Central memory CD8-positive, alpha-beta T cell (primary cell): ENCODE data around the gene OR1D5.
A peak's percentile ranks its signal among the peaks of the same experiment; 100 is the strongest.

Experiments used
- ATAC-seq: fragments of 150-1000 bp; cut with Tn5 transposase; replicated peaks from 2 replicates; pipeline ENCODE4 v1.10.0; 2022; ENCODE audit warnings: mild to moderate bottlenecking, moderate FRiP score, moderate number of reproducible peaks; ENCODE audit not compliant: poor library complexity, severe bottlenecking; ENCODE audit errors: extremely low read depth
- DNase-seq, 2 donors: peaks; one replicate each; pipeline ENCODE4 v3.0.0; 2021; ENCODE audit warnings: low spot score in 2 of 2
- H3K27ac Mint-ChIP-seq: one replicate; pipeline ENCODE4 v1.8.0; 2022; ENCODE audit warnings: low read depth, mild to moderate bottlenecking, moderate library complexity, mixed read lengths
- H3K27me3 Mint-ChIP-seq: one replicate; pipeline ENCODE4 v1.8.0; 2022; ENCODE audit warnings: mixed read lengths
- H3K36me3 Mint-ChIP-seq: one replicate; pipeline ENCODE4 v1.8.0; 2022; ENCODE audit warnings: mild to moderate bottlenecking, moderate library complexity, mixed read lengths; ENCODE audit not compliant: insufficient read depth
- H3K4me1 Mint-ChIP-seq: one replicate; pipeline ENCODE4 v1.8.0; 2022; ENCODE audit warnings: mixed read lengths
- H3K4me3 Mint-ChIP-seq: one replicate; pipeline ENCODE4 v1.8.0; 2022; ENCODE audit warnings: mild to moderate bottlenecking, moderate library complexity, mixed read lengths
- H3K9me3 Mint-ChIP-seq: one replicate; pipeline ENCODE4 v1.8.0; 2022; ENCODE audit warnings: mixed read lengths

OR1D5 gene

DNA sequence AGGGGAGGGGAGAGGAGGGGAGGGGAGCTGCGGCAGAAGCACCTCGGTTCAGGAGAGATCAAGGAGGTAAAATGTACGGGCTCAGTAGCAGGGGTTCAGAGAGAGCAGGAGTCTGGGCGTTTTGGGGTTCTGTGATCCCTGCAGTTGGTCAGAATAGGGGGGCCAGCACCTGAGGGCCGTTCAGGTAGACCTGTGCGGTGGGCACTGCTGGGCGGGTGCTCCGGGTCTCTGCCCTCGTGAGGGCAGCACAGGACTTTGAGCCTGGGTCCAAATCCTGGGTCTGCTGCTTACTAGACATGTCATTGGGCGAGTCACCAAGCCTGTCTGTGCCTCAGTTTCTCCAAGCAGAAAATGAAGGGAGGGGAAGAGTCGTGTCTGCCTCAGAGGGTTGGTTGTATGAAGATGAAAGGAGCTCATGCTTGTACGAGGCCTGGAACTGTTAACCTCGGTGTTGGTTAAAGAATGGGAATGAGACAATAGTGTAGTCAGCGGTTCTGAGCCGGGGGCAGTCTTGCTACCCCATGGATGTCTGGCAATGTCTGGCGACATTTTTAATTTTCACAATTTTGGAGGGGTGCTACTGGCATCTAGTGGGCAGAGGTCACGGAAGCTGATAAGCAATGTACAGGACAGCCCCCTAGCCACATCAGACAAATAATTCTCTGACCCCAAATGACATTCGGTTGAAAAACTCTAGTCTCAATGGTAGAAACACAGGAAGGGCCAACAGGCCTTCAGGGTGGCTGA lies 35.4 kb downstream of the OR1D5 start:
- DNase-seq = no peak
- H3K9me3 Mint-ChIP-seq = peaks cover 4% of the 10 kb centered on the region
- H3K27me3 Mint-ChIP-seq = no peaks in the 10 kb centered on the region
- peaks cover 14% of the 10 kb centered on the region for H3K4me1 Mint-ChIP-seq
- ATAC-seq = no peak
- H3K27ac Mint-ChIP-seq = no peak overlapping the region
- peaks cover 56% of the 10 kb centered on the region for H3K36me3 Mint-ChIP-seq
- H3K4me3 Mint-ChIP-seq = no peak overlapping the region

GRCh38 chr17:3026856-3027751 lies 36.3 kb downstream of the OR1D5 start:
- DNase-seq (no peak), ATAC-seq (no peak)
- peaks cover 61% of the 10 kb centered on the region for H3K36me3 Mint-ChIP-seq
- peaks cover 7% of the 10 kb centered on the region for H3K9me3 Mint-ChIP-seq
- H3K4me1 Mint-ChIP-seq = peaks cover 20% of the 10 kb centered on the region
- no peaks in the 10 kb centered on the region for H3K27me3 Mint-ChIP-seq
- H3K4me3 Mint-ChIP-seq = peak overlapping the region; percentile 46
- H3K27ac Mint-ChIP-seq = no peak overlapping the region

DNA sequence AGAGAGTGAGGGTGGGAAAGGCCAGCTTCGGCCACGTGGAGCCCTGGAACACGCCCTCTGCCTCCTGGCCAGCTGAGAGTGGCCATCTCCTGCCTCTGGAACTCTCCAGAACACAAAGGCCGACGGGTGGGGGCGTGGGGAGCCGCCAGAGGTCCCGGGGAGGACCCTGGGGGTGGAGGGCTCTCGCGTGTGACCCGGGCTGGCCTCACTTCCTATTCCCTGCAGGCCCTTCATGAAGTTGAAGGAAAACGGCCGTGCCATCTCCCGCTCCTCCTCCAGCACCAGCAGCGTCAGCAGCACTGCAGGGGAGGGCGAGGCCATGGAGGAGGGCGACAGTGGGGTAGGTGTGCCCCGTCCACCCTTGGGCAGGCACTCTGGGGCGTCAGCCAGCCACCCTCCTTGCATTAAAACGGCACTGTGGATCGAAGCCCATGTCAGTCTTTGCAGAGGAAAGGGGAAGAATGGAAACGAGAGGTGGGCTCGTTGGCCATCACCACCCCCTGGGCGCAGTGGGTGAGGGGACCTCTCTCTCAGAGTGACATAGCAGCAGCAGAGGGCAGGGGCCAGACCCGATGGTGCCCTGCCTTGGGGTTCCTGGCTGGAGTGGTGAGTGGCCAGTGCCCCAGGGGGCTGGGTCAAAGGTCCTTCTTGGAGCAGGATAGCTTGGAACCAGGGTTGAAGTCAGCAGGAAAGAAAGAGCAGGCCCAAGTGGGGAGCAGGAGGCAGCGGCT lies 37.1 kb downstream of the OR1D5 start:
- Mint-ChIP-seq H3K27me3 (no peaks in the 10 kb centered on the region), H3K4me3 (peak overlapping the region; percentile 46), H3K27ac (no peak overlapping the region), H3K36me3 (peaks cover 68% of the 10 kb centered on the region), H3K4me1 (peaks cover 20% of the 10 kb centered on the region), H3K9me3 (peaks cover 7% of the 10 kb centered on the region)
- no peak for DNase-seq
- no peak for ATAC-seq

DNA sequence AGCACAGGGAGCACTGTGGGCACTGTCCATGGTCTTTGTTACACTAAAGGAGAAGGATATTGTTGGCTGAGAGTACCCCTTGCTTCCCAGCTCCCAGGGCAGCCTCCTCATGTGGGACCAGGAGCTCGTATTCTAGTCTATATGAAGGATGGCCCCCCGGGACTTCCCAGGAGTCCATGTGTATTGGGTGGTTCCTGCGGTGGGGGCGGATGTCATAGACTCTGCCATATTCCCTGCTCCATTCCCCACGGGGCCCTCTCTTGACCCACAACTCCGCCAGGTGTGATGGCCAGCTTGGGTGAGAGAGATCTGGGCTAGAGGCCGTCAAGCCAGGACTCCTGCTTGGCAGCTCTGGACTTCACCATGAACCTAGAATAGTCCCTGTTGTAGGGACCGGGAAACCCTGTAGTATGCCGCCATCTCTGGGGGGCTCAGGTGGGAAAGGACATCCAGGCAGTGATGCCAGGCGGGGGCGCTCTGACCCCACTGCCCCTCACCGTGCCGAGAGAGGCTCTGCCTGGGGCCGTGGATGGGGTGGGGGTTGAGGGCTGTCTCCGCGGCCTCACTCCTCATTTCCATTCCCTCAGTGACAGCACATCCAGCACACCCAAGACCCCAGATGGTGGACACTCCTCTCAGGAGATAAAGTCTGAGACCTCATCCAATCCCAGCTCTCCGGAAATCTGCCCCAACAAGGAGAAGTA lies 37.8 kb downstream of the OR1D5 start:
- DNase-seq (no peak), ATAC-seq (no peak)
- peaks cover 26% of the 10 kb centered on the region for H3K4me1 Mint-ChIP-seq
- H3K4me3 Mint-ChIP-seq = no peak overlapping the region
- H3K9me3 Mint-ChIP-seq = peaks cover 7% of the 10 kb centered on the region
- peaks cover 69% of the 10 kb centered on the region for H3K36me3 Mint-ChIP-seq
- H3K27me3 Mint-ChIP-seq = no peaks in the 10 kb centered on the region
- no peak overlapping the region for H3K27ac Mint-ChIP-seq

DNA sequence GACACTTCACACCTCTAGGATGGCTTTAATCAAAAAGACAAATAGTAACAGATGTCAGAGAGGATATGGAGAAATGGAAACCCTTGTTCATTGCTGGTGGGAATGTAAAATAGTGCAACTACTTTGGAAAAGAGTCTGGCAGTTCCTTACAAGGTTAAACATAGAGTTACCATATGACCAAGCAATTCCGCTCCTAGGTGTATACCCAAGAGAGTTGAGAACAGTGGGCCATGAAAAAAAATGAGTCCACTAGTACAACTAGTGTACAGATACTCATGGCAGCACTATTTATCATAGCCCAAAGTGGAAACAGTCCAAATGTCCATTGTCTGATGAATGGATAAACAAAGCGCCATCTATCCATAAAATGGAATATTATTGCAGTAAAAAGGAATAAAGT lies 39.1 kb downstream of the OR1D5 start:
- H3K36me3 Mint-ChIP-seq = peaks cover 68% of the 10 kb centered on the region
- peaks cover 7% of the 10 kb centered on the region for H3K9me3 Mint-ChIP-seq
- no peaks in the 10 kb centered on the region for H3K27me3 Mint-ChIP-seq
- peaks cover 27% of the 10 kb centered on the region for H3K4me1 Mint-ChIP-seq
- H3K27ac Mint-ChIP-seq = no peak overlapping the region
- no peak for ATAC-seq
- H3K4me3 Mint-ChIP-seq = no peak overlapping the region
- no peak for DNase-seq

GRCh38 chr17:3022197-3022596 lies 41.2 kb downstream of the OR1D5 start:
- ATAC-seq = no peak
- no peak for DNase-seq
- no peak overlapping the region for H3K4me3 Mint-ChIP-seq
- H3K4me1 Mint-ChIP-seq = peaks cover 18% of the 10 kb centered on the region
- H3K9me3 Mint-ChIP-seq = peaks cover 7% of the 10 kb centered on the region
- H3K27me3 Mint-ChIP-seq = no peaks in the 10 kb centered on the region
- H3K36me3 Mint-ChIP-seq = peaks cover 63% of the 10 kb centered on the region
- H3K27ac Mint-ChIP-seq = no peak overlapping the region

DNA sequence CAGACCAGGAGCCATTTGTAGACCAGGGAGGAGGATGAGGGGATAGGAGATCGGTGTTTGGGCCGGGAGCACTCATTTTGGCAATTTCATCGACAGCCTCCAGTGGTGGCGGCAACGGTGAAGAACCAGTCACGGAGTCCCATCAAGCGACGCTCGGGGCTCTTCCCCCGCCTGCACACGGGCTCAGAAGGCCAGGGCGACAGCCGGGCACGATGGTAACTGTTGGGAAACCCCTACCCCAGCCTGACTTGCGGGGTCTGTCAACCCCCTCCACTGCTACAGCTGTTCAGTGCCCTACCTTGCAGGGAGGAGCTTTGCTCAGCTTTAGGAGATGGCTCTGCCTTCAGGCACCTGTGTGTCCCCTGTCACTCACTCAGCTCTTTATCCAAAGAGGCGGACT lies 43.0 kb downstream of the OR1D5 start:
- ATAC-seq = no peak
- Mint-ChIP-seq H3K4me1 (peaks cover 18% of the 10 kb centered on the region), H3K27ac (no peak overlapping the region), H3K4me3 (no peak overlapping the region), H3K27me3 (no peaks in the 10 kb centered on the region), H3K9me3 (peaks cover 7% of the 10 kb centered on the region), H3K36me3 (peaks cover 58% of the 10 kb centered on the region)
- DNase-seq = no peak

GRCh38 chr17:3019761-3020160 lies 43.6 kb downstream of the OR1D5 start:
- H3K27ac Mint-ChIP-seq = no peak overlapping the region

DNA sequence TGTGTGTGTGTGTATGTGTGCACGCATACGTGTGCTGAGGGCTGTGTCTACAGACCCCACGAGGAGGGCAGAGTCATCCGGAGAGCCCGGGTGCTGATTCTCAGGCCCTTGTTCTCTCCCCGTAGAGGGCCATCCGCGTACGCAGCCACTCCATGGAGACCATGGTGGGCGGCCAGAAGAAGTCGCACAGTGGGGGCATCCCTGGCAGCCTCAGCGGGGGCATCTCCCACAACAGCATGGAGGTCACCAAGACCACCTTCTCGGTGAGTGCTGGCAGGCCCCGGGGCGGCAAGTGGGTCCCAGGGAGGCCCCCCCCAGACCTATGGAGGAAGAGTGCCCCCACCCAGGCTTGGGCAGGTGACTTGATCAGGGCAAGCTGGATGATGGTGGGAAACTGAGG lies 45.5 kb downstream of the OR1D5 start:
- Mint-ChIP-seq H3K9me3 (peaks cover 3% of the 10 kb centered on the region), H3K27me3 (no peaks in the 10 kb centered on the region), H3K27ac (no peak overlapping the region), H3K36me3 (peaks cover 55% of the 10 kb centered on the region), H3K4me1 (peaks cover 12% of the 10 kb centered on the region), H3K4me3 (no peak overlapping the region)
- ATAC-seq (no peak), DNase-seq (no peak)

More at GRCh38 chr17:3019761-3020160, 43.6 kb downstream of the OR1D5 start:
- Mint-ChIP-seq H3K4me3 (no peak overlapping the region), H3K4me1 (peaks cover 18% of the 10 kb centered on the region), H3K9me3 (peaks cover 7% of the 10 kb centered on the region), H3K27me3 (no peaks in the 10 kb centered on the region), H3K36me3 (peaks cover 58% of the 10 kb centered on the region)
- no peak for DNase-seq
- no peak for ATAC-seq

- Mint-ChIP-seq H3K27ac (no peak overlapping the region), H3K4me1 (peaks cover 4% of the 10 kb centered on the region), H3K36me3 (peaks cover 53% of the 10 kb centered on the region), H3K4me3 (no peak overlapping the region), H3K9me3 (no peaks in the 10 kb centered on the region), H3K27me3 (no peaks in the 10 kb centered on the region)
- DNase-seq = no peak
- no peak for ATAC-seq
Measured at GRCh38 chr17:3015890-3016289, 47.5 kb downstream of the OR1D5 start.

DNA sequence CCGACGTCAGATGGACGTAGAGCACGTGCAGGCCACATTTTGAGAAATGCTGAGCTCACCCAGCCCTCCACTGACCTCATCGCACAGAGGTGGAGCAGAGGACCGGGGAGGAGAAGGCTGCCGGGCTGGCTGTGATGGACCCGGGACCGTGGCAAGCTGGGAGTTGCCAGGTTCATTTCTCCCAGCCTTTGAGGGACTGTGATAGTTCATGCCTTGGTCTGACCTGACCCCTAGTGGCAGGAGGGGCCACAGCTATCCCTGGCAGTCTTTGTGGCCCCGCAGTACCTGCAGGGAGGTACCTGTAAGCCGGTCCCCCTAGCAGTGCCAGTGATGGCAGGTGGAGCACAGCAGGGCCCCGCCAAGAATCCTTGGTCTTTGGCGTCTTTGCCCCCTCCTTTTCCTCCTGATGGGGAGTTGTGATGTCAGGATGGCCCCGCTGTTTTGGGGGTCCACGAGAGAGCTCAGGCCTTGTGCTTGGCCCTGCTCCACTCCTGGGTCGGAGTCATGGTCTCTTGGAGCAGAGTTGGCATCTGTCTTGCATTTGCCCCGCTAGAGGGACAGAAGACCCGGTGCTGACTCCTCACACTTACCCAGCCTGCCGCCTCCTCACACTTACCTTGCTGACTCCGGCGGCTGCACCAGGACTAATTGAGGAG lies 50.4 kb downstream of the OR1D5 start:
- ATAC-seq = peak; percentile 72
- H3K9me3 Mint-ChIP-seq = no peaks in the 10 kb centered on the region
- no peak for DNase-seq
- H3K27ac Mint-ChIP-seq = peak overlapping the region; percentile 38
- no peaks in the 10 kb centered on the region for H3K27me3 Mint-ChIP-seq
- no peaks in the 10 kb centered on the region for H3K4me1 Mint-ChIP-seq
- peaks cover 52% of the 10 kb centered on the region for H3K36me3 Mint-ChIP-seq
- H3K4me3 Mint-ChIP-seq = no peak overlapping the region
